ENCODE data around the gene CD93. TPM values are rescaled to one million over a fixed set of nuclear protein-coding genes. Genes with fewer than 3 reads are reported as not detected.

Gene CD93
- total RNA-seq, 6 experiments from 2014 or later, result 3.9 to 21.5 (median 9.2) TPM

- Histone ChIP-seq H3K4me1 (no peaks in the 10 kb centered on the region), H3K4me3 (no peak overlapping the region), H3K27me3 (no peaks in the 10 kb centered on the region), H3K36me3 (no peaks in the 10 kb centered on the region), H3K27ac (no peak overlapping the region), H3K9me3 (no peaks in the 10 kb centered on the region)
- intact Hi-C loops (cut with DNase I), result no loop called here
- ATAC-seq (no peak), DNase-seq (peak in 2 of 3 donors; percentile 13 to 45)
- WGBS (ENCODE audit: insufficient coverage, low coverage, low lambda C conversion rate, missing lambda C conversion rate), result 86% methylated on average over 5 of the region's 14 CpGs
- TF ChIP-seq POLR2A (IDR thresholded peaks at IDR 0.05), result no peak
- TF ChIP-seq CTCF (IDR thresholded peaks at IDR 0.05), result no peak
Observed at GRCh38 chr20:23127506-23128279, 41.6 kb upstream of the CD93 start.

DNA sequence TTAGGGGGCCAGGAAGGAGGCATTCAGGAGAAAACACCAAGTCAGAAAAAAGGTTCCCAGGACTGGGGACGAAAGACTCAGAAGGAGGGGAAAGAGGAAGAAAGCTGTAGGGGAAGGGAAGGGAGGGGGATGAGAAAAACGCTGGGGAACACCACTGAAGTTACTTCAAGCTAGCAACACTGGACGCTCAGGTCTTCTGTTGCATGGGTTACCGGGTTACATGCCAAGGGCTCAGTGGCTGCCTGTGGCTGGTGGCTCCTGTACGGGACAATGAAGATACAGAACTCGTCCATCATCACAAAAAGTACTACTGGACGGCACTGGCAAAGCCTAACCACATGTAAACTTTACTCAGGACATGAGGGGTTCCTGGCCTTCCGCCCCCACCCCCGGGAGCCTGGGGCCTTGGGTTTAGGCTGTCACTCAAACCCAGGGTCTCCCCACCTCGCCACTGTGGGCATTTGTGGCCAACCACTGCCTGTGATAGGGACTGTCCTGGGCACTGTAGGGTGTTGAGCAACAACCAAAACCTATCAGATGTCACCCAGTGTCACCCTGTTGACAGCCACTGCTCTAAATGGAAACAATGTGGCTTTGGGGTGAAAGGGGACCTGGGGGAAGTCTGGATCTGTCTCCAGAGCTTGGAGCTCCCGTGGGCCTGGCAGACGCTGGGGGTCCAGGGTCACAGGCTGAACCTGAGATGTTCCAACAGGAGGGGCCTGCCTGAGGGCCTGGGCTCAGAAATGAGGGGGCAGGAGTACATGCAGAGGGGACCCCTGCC, 40.3 kb upstream of the CD93 start:
- no peaks in the 10 kb centered on the region for H3K9me3 ChIP-seq
- no peaks in the 10 kb centered on the region for H3K27me3 ChIP-seq
- no peaks in the 10 kb centered on the region for H3K4me1 ChIP-seq
- 41% methylated on average over 6 of the region's 12 CpGs for WGBS (ENCODE audit: insufficient coverage, low coverage, low lambda C conversion rate, missing lambda C conversion rate)
- H3K27ac ChIP-seq, result peak overlapping the region in 1 of 3 donors; percentile 29
- DNase-seq, result peak in 1 of 3 donors; percentile 16
- TF ChIP-seq CTCF (IDR thresholded peaks at IDR 0.05) (no peak), POLR2A (IDR thresholded peaks at IDR 0.05) (no peak)
- H3K36me3 ChIP-seq, result no peaks in the 10 kb centered on the region
- peak; percentile 17 to 58 (median 28) for ATAC-seq
- intact Hi-C loops (cut with DNase I), result no loop called here
- H3K4me3 ChIP-seq, result no peak overlapping the region

- intact Hi-C loops (cut with DNase I), result no loop called here
- TF ChIP-seq CTCF (IDR thresholded peaks at IDR 0.05), result no peak
- TF ChIP-seq POLR2A (IDR thresholded peaks at IDR 0.05), result no peak
- no peak overlapping the region for H3K4me3 ChIP-seq
- 46% methylated on average over 2 of the region's 5 CpGs for WGBS (ENCODE audit: insufficient coverage, low coverage, low lambda C conversion rate, missing lambda C conversion rate)
- H3K36me3 ChIP-seq, result no peaks in the 10 kb centered on the region
- ATAC-seq (peak; percentile 58 to 74 (median 66)), DNase-seq (peak in 1 of 3 donors; percentile 49)
- H3K27ac ChIP-seq, result peak overlapping the region in 2 of 3 donors; percentile 29 to 40
- no peaks in the 10 kb centered on the region for H3K9me3 ChIP-seq
- no peaks in the 10 kb centered on the region for H3K27me3 ChIP-seq
- H3K4me1 ChIP-seq, result no peaks in the 10 kb centered on the region
Observed at GRCh38 chr20:23125625-23126191, 39.6 kb upstream of the CD93 start.

DNA sequence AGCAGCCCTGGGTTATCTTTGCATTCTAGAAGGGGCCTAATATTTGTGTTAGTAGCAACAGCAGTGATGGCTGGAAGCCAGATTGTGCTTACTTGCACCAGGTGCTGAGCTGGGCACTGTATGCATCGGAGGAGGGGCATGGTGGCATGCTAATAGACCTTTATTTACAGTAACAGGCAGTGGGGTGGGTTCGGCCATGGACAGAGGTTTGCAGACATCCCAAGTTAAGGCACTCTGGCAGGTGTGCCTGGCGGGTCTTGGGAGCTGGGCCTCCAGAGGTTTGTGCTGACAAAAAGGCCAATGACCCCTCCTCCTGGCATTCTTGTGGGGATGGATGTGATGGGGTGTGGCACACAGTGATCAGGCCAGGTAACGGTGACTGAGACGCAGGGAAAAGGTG, 39.0 kb upstream of the CD93 start:
- Histone ChIP-seq H3K36me3 (no peaks in the 10 kb centered on the region), H3K4me1 (no peaks in the 10 kb centered on the region), H3K27ac (no peak overlapping the region), H3K9me3 (no peaks in the 10 kb centered on the region), H3K4me3 (no peak overlapping the region), H3K27me3 (no peaks in the 10 kb centered on the region)
- WGBS (ENCODE audit: insufficient coverage, low coverage, low lambda C conversion rate, missing lambda C conversion rate), result 60% methylated on average over 1 of the region's 5 CpGs
- ATAC-seq (no peak), DNase-seq (no peak)
- no peak for TF ChIP-seq CTCF (IDR thresholded peaks at IDR 0.05)
- no peak for TF ChIP-seq POLR2A (IDR thresholded peaks at IDR 0.05)
- intact Hi-C loops (cut with DNase I), result no loop called here
